IMR-90 (cell line): ENCODE results near the gene EGLN3. TPM values are rescaled to one million over a fixed set of nuclear protein-coding genes. Genes with fewer than 3 reads are reported as not detected.

Experiments used
- ATAC-seq: fragments of 200-7000 bp; cut with Tn5 transposase; 2 replicates; pipeline ENCODE4 v1.9.1; 2020; ENCODE audit warnings: low read depth, mild to moderate bottlenecking, moderate library complexity
- BruUV-seq: library from RNA; stranded (reverse); fragments of 400-500 nt; replicated peaks from 2 replicates; lab custom pipeline; 2021; lab: Mats Ljungman, UMichigan
- CTCF ChIA-PET: fragments of 300-600 bp; formaldehyde crosslinking; extraction: SDS; loops from one replicate; lab custom pipeline; 2021; ENCODE audit warnings: antibody characterized with exemption; lab: Yijun Ruan, JAX
- POLR2A ChIA-PET: fragments of 300-600 bp; sonication (Branson Sonifier 250); formaldehyde crosslinking; loops from one replicate; lab custom pipeline; 2022; ENCODE audit warnings: antibody characterized with exemption; ENCODE audit not compliant: unreplicated experiment; lab: Charles Lee
- DNase-seq: peaks from one replicate; pipeline ENCODE4 v3.0.0; 2013
- H2AFZ ChIP-seq: replicated peaks from 2 replicates; pipeline ENCODE3; 2013; ENCODE audit warnings: low read length, mild to moderate bottlenecking; ENCODE audit not compliant: poor library complexity
- H2AK5ac ChIP-seq: 2 replicates; pipeline ENCODE4 v1.6.1; 2013; ENCODE audit warnings: low read depth, low read length, inconsistent platforms
- H2AK9ac ChIP-seq: replicated peaks from 2 replicates; pipeline ENCODE3; 2013; ENCODE audit warnings: mild to moderate bottlenecking, low read depth, low read length, moderate library complexity; ENCODE audit not compliant: poor library complexity
- H2BK120ac ChIP-seq: 2 replicates; pipeline ENCODE4 v1.6.1; 2013; ENCODE audit warnings: low read depth, low read length, inconsistent platforms
- H2BK15ac ChIP-seq: 3 replicates; pipeline ENCODE4 v1.6.1; 2013; ENCODE audit warnings: low read depth, low read length, inconsistent platforms
- H2BK20ac ChIP-seq: 2 replicates; pipeline ENCODE4 v1.6.1; 2013; ENCODE audit warnings: low read depth, mild to moderate bottlenecking, inconsistent platforms, low read length, moderate library complexity
- H2BK5ac ChIP-seq: 2 replicates; pipeline ENCODE4 v1.6.1; 2013; ENCODE audit warnings: mild to moderate bottlenecking, low read depth, low read length, inconsistent platforms; ENCODE audit not compliant: poor library complexity, severe bottlenecking
- H3K14ac ChIP-seq: replicated peaks from 2 replicates; pipeline ENCODE4 v1.6.1; 2013; ENCODE audit warnings: low read depth, low read length, inconsistent platforms
- H3K18ac ChIP-seq: 2 replicates; pipeline ENCODE4 v1.6.1; 2013; ENCODE audit warnings: low read depth, low read length, control low read depth
- H3K23ac ChIP-seq: 2 replicates; pipeline ENCODE4 v1.6.1; 2013; ENCODE audit warnings: low read depth, low read length, inconsistent platforms
- H3K27ac ChIP-seq: 2 replicates; pipeline ENCODE4 v1.5.1; 2013; ENCODE audit warnings: mild to moderate bottlenecking, control low read depth, low read length; ENCODE audit not compliant: insufficient read depth
- H3K27me3 ChIP-seq: 2 replicates; pipeline ENCODE4 v1.6.1; 2013; ENCODE audit warnings: low read length; ENCODE audit not compliant: control insufficient read depth, insufficient read depth
- H3K36me3 ChIP-seq: 2 replicates; pipeline ENCODE4 v1.6.1; 2013; ENCODE audit warnings: low read length, mixed read lengths; ENCODE audit not compliant: control insufficient read depth, insufficient read depth
- H3K4ac ChIP-seq: 2 replicates; pipeline ENCODE4 v1.6.1; 2013; ENCODE audit warnings: low read depth, low read length, inconsistent platforms
- H3K4me1 ChIP-seq: 2 replicates; pipeline ENCODE4 v1.6.1; 2013; ENCODE audit warnings: low read length, mixed read lengths; ENCODE audit not compliant: control insufficient read depth, insufficient read depth
- H3K4me2 ChIP-seq: 2 replicates; pipeline ENCODE4 v1.6.1; 2013; ENCODE audit warnings: low read depth, mild to moderate bottlenecking, control low read depth, low read length, moderate library complexity
- H3K4me3 ChIP-seq: 2 replicates; pipeline ENCODE4 v1.5.1; 2013; ENCODE audit warnings: low read depth, mild to moderate bottlenecking, control low read depth, low read length, moderate library complexity; ENCODE audit not compliant: insufficient read depth
- H3K56ac ChIP-seq: 2 replicates; pipeline ENCODE4 v1.6.1; 2013; ENCODE audit warnings: low read length, inconsistent platforms; ENCODE audit not compliant: insufficient read depth; ENCODE audit errors: extremely low read depth
- H3K79me1 ChIP-seq, 2 experiments: 2 replicates each; pipeline ENCODE4 v1.6.1; 2013; ENCODE audit warnings: low read length in 2 of 2, inconsistent platforms in 1 of 2, low read depth in 1 of 2
- H3K9ac ChIP-seq: 2 replicates; pipeline ENCODE4 v1.6.1; 2013; ENCODE audit warnings: low read depth, low read length, control low read depth
- H3K9me1 ChIP-seq: 2 replicates; pipeline ENCODE4 v1.6.1; 2013; ENCODE audit warnings: low read length, inconsistent platforms; ENCODE audit not compliant: insufficient read depth
- H3K9me3 ChIP-seq: 2 replicates; pipeline ENCODE4 v1.6.1; 2013; ENCODE audit warnings: low read length; ENCODE audit not compliant: control insufficient read depth, insufficient read depth
- H4K20me1 ChIP-seq: 2 replicates; pipeline ENCODE4 v1.6.1; 2013; ENCODE audit warnings: low read length, inconsistent platforms; ENCODE audit not compliant: insufficient read depth
- H4K5ac ChIP-seq: 2 replicates; pipeline ENCODE4 v1.6.1; 2013; ENCODE audit warnings: mild to moderate bottlenecking, low read depth, low read length, control low read depth
- H4K8ac ChIP-seq, 2 experiments: 2 replicates each; pipeline ENCODE4 v1.6.1; 2013; ENCODE audit warnings: low read depth in 2 of 2, low read length in 2 of 2, control low read depth in 1 of 2, inconsistent platforms in 1 of 2
- H4K91ac ChIP-seq: 2 replicates; pipeline ENCODE4 v1.6.1; 2013; ENCODE audit warnings: low read depth, low read length, inconsistent platforms; ENCODE audit not compliant: insufficient read depth
- CHD1 ChIP-seq: IDR thresholded peaks from 2 replicates; pipeline ENCODE4 v1.6.1; 2012; ENCODE audit warnings: low read depth, low read length, improper control_type of control experiment
- WGBS, 2 experiments: methylation state at CpG; one replicate each; pipeline versions ENCODE4 v1.1.5 to v1.1.7; 2013; ENCODE audit warnings: missing lambda C conversion rate in 2 of 2; ENCODE audit not compliant: insufficient read length in 1 of 2; ENCODE audit errors: extremely low coverage in 2 of 2; 5-methylcytosine and 5-hydroxymethylcytosine counted together
- dilution Hi-C: fragments of 300-500 bp; cut with HindIII; formaldehyde crosslinking; loops from one replicate; pipeline ENCODE4 v1.14.3; 2018; ENCODE audit warnings: low sequenced_read_pairs; ENCODE audit not compliant: unreplicated experiment
- in situ Hi-C: fragments of 300-500 bp; cut with MboI; formaldehyde crosslinking; loops from 3 replicates; pipeline ENCODE4 v1.14.3; 2019; ENCODE audit warnings: low sequenced_read_pairs, inconsistent platforms, mixed read lengths
- intact Hi-C: fragments of 100-400 bp; cut with micrococcal nuclease; formaldehyde crosslinking; loops from 2 replicates; pipeline ENCODE4 v1.10.0; 2022
- polyA plus RNA-seq, 3 experiments: library from polyadenylated mRNA; depleted of rRNA; stranded (reverse); fragments of >200 nt; gene quantifications; 2 replicates each; pipeline ENCODE4 v1.2.3, GENCODE V29; 2012; ENCODE audit warnings: low replicate concordance in 1 of 3
- total RNA-seq: library from RNA; depleted of rRNA; stranded (reverse); fragments of >200 nt; gene quantifications from 2 replicates; pipeline ENCODE4 v1.2.3, GENCODE V29; 2012

Gene EGLN3
- total and polyA plus RNA-seq, 2 of the 4 experiments (the other 2 are of a cell fraction), result under 0.01 to 0.03 TPM

DNA sequence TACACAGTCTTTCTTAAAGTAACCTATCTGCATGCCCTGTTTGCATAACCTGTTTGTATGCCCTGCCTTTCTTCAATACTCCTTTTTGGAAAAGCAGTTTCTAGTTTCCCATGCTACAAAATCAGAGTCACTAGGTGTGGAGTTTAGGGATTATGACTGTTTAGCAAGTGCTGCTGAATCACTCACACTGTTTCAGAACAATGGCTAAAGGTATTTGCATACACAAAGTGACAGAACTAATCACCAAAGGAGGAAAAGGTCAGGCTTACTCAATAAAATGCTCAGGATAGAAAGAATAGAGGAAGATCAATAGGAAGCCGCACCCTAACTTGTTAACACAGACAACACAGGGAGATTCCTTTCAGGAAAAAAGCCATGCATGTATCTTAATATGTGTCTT, 19.4 kb downstream of the EGLN3 start:
- no peak for DNase-seq
- Histone ChIP-seq H2BK120ac (no peak overlapping the region), H2AK5ac (no peak overlapping the region), H3K27ac (no peak overlapping the region), H2AFZ (no peak overlapping the region), H2BK5ac (no peak overlapping the region), H4K5ac (no peak overlapping the region), H3K4ac (no peak overlapping the region), H2BK15ac (no peak overlapping the region), H3K9me3 (no peaks in the 10 kb centered on the region), H4K91ac (no peak overlapping the region), H3K27me3 (no peaks in the 10 kb centered on the region), H3K56ac (no peak overlapping the region), H3K9me1 (no peaks in the 10 kb centered on the region), H3K18ac (no peak overlapping the region), H4K8ac (no peak overlapping the region), H2AK9ac (no peak overlapping the region), H3K14ac (no peak overlapping the region), H3K79me1 (no peaks in the 10 kb centered on the region), H3K4me3 (no peak overlapping the region), H3K23ac (no peak overlapping the region), H3K9ac (no peak overlapping the region), H3K36me3 (no peaks in the 10 kb centered on the region), H4K20me1 (no peaks in the 10 kb centered on the region), H2BK20ac (no peak overlapping the region), H3K4me1 (no peaks in the 10 kb centered on the region; the same call in 1 of the 2 replicates), H3K4me2 (no peak overlapping the region)
- no TSS peak for BruUV-seq
- TF ChIP-seq CHD1, result no peak
- POLR2A ChIA-PET, result no interaction called here
- CTCF ChIA-PET, result no interaction called here
- ATAC-seq, result no peak
- intact Hi-C loops, result no loop called here
- in situ Hi-C loops, result no loop called here
- no CpG with 5 or more reads among the region's 1 CpG for WGBS, 2 experiments
- dilution Hi-C loops, result no loop called here
